ENCODE data around the gene KPNA1. TPM values are rescaled to one million over a fixed set of nuclear protein-coding genes. Genes with fewer than 3 reads are reported as not detected.
A peak's percentile ranks its signal among the peaks of the same experiment; 100 is the strongest.

Gene KPNA1
- total and polyA plus RNA-seq, 2 experiments from 2014 or later, result 33.3 to 42.2 TPM

- DNase-seq (ENCODE audit: low read depth in 1 of 2, low spot score in 1 of 2), result no peak
- Histone ChIP-seq H3K27ac (no peak overlapping the region), H3K9me3 (ENCODE audit: low read depth) (no peaks in the 10 kb centered on the region), H3K4me1 (ENCODE audit: low read depth) (no peaks in the 10 kb centered on the region), H3K36me3 (no peaks in the 10 kb centered on the region), H3K27me3 (no peaks in the 10 kb centered on the region), H3K4me3 (no peak overlapping the region)
- no peak for TF ChIP-seq CTCF (IDR thresholded peaks at IDR 0.05; ENCODE audit: low read depth, low read length)
These were observed 6.1 kb upstream of the KPNA1 start for GRCh38 chr3:122520861-122521260.

GRCh38 chr3:122519693-122520092, 5.0 kb upstream of the KPNA1 start:
- Histone ChIP-seq H3K27me3 (no peaks in the 10 kb centered on the region), H3K9me3 (ENCODE audit: low read depth) (no peaks in the 10 kb centered on the region), H3K36me3 (no peaks in the 10 kb centered on the region), H3K4me1 (ENCODE audit: low read depth) (no peaks in the 10 kb centered on the region), H3K4me3 (no peak overlapping the region), H3K27ac (no peak overlapping the region)
- peak in 1 of 2 donors; percentile 23 for DNase-seq (ENCODE audit: low read depth in 1 of 2, low spot score in 1 of 2)
- no peak for TF ChIP-seq CTCF (IDR thresholded peaks at IDR 0.05; ENCODE audit: low read depth, low read length)

- TF ChIP-seq CTCF (IDR thresholded peaks at IDR 0.05; ENCODE audit: low read depth, low read length), result no peak
- no peak overlapping the region for H3K4me3 ChIP-seq
- H3K9me3 ChIP-seq (ENCODE audit: low read depth), result no peaks in the 10 kb centered on the region
- no peak overlapping the region for H3K27ac ChIP-seq
- no peaks in the 10 kb centered on the region for H3K27me3 ChIP-seq
- peaks cover 6% of the 10 kb centered on the region for H3K4me1 ChIP-seq (ENCODE audit: low read depth)
- H3K36me3 ChIP-seq, result no peaks in the 10 kb centered on the region
- no peak for DNase-seq (ENCODE audit: low read depth in 1 of 2, low spot score in 1 of 2)
These were observed 2.2 kb upstream of the KPNA1 start for GRCh38 chr3:122516846-122517360.

GRCh38 chr3:122515870-122516269, 1.1 kb upstream of the KPNA1 start:
- H3K27me3 ChIP-seq, result no peaks in the 10 kb centered on the region
- no peaks in the 10 kb centered on the region for H3K36me3 ChIP-seq
- no peak for TF ChIP-seq CTCF (IDR thresholded peaks at IDR 0.05; ENCODE audit: low read depth, low read length)
- no peaks in the 10 kb centered on the region for H3K9me3 ChIP-seq (ENCODE audit: low read depth)
- no peak for DNase-seq (ENCODE audit: low read depth in 1 of 2, low spot score in 1 of 2)
- H3K27ac ChIP-seq, result no peak overlapping the region
- H3K4me3 ChIP-seq, result no peak overlapping the region
- peaks cover 6% of the 10 kb centered on the region for H3K4me1 ChIP-seq (ENCODE audit: low read depth)

GRCh38 chr3:122515020-122515468, 305 bp upstream of the KPNA1 start:
- H3K27ac ChIP-seq, result peak overlapping the region; percentile 99
- TF ChIP-seq CTCF (IDR thresholded peaks at IDR 0.05; ENCODE audit: low read depth, low read length), result no peak
- H3K27me3 ChIP-seq, result no peaks in the 10 kb centered on the region
- no peaks in the 10 kb centered on the region for H3K36me3 ChIP-seq
- H3K4me1 ChIP-seq (ENCODE audit: low read depth), result peaks cover 6% of the 10 kb centered on the region
- H3K4me3 ChIP-seq, result peak overlapping the region; percentile 77
- no peak for DNase-seq (ENCODE audit: low read depth in 1 of 2, low spot score in 1 of 2)
- H3K9me3 ChIP-seq (ENCODE audit: low read depth), result no peaks in the 10 kb centered on the region

Data from cardiac muscle cell (in vitro differentiated cells and primary cell).